K562 (cell line): ENCODE results near the gene ARID3B. TPM values are rescaled to one million over a fixed set of nuclear protein-coding genes. Genes with fewer than 3 reads are reported as not detected.

Experiments used
- AFF1 ChIP-seq, 2 experiments: fragments of 450-650 bp; IDR thresholded peaks; 2 replicates each; pipeline ENCODE4 v1.6.1; 2018; ENCODE audit warnings: mild to moderate bottlenecking in 2 of 2, low read depth in 1 of 2; ENCODE audit not compliant: partially characterized antibody in 2 of 2
- BCOR ChIP-seq: fragments of 450-650 bp; IDR thresholded peaks from 2 replicates; pipeline ENCODE4 v1.6.1; 2016
- ETV6 ChIP-seq, 3 experiments: fragments of 150-350 bp in 1 of 3; sonication (generic) in 1 of 3; formaldehyde crosslinking in 1 of 3; IDR thresholded peaks; 2 replicates each; pipeline versions ENCODE4 v1.6.1 to v1.8.0; 2014 to 2022; ENCODE audit warnings: borderline replicate concordance in 2 of 3, low read depth in 2 of 3, antibody characterized with exemption in 1 of 3, low read length in 1 of 3, mild to moderate bottlenecking in 1 of 3, missing genetic modification reagents in 1 of 3
- FOXK1 ChIP-seq: sonication (generic); formaldehyde crosslinking; IDR thresholded peaks from 2 replicates; pipeline ENCODE4 v1.8.0; 2022; ENCODE audit warnings: missing genetic modification reagents, mild to moderate bottlenecking, borderline replicate concordance
- FUS ChIP-seq: fragments of 200-400 bp; formaldehyde crosslinking; optimal IDR thresholded peaks from 2 replicates; pipeline ENCODE3; 2017; ENCODE audit warnings: low read depth, low read length
- GMEB1 ChIP-seq: fragments of 250-450 bp; sonication (Bioruptor Pico); IDR thresholded peaks from 2 replicates; pipeline ENCODE4 v1.4.0; 2020; ENCODE audit warnings: mild to moderate bottlenecking
- HIVEP1 ChIP-seq: fragments of 250-450 bp; sonication (Bioruptor Pico); IDR thresholded peaks from 2 replicates; pipeline ENCODE4 v1.4.0; 2020; ENCODE audit warnings: mild to moderate bottlenecking
- KLF10 ChIP-seq: fragments of 250-450 bp; sonication (Bioruptor Pico); IDR thresholded peaks from 2 replicates; pipeline ENCODE4 v1.6.1; 2021; ENCODE audit warnings: matching md5 sums
- LEF1 ChIP-seq: fragments of 450-650 bp; IDR thresholded peaks from 2 replicates; pipeline ENCODE4 v1.6.1; 2016; ENCODE audit warnings: mild to moderate bottlenecking
- MBD2 ChIP-seq: sonication (generic); IDR thresholded peaks from 2 replicates; pipeline ENCODE4 v1.6.1; 2016; ENCODE audit warnings: low read depth, borderline replicate concordance
- NCOA1 ChIP-seq: fragments of 450-650 bp; IDR thresholded peaks from 2 replicates; pipeline ENCODE4 v1.6.1; 2016; ENCODE audit warnings: low read depth
- POLR2G ChIP-seq: fragments of 200-400 bp; formaldehyde crosslinking; IDR thresholded peaks from 2 replicates; pipeline ENCODE4 v1.6.1; 2017; ENCODE audit warnings: low read depth, mild to moderate bottlenecking, antibody characterized with exemption, low read length, moderate library complexity
- PYGO2 ChIP-seq: fragments of 450-650 bp; IDR thresholded peaks from 2 replicates; pipeline ENCODE4 v1.6.1; 2016; ENCODE audit warnings: mild to moderate bottlenecking, missing genetic modification characterization, moderate library complexity, missing compliant biosample characterization
- SMARCE1 ChIP-seq: fragments of 450-650 bp; IDR thresholded peaks from 2 replicates; pipeline ENCODE4 v1.7.1; 2016; ENCODE audit warnings: mild to moderate bottlenecking
- TEAD1 ChIP-seq, 2 experiments: fragments of 450-650 bp in 1 of 2; sonication (generic) in 1 of 2; formaldehyde crosslinking; IDR thresholded peaks; 2 replicates each; pipeline versions ENCODE4 v1.4.0 to v1.8.0; 2020 to 2022; ENCODE audit warnings: mild to moderate bottlenecking in 2 of 2, missing genetic modification reagents in 1 of 2
- ZC3H4 ChIP-seq: sonication (generic); formaldehyde crosslinking; IDR thresholded peaks from 2 replicates; pipeline ENCODE4 v1.9.0; 2021; ENCODE audit warnings: missing genetic modification reagents, borderline replicate concordance
- ZNF778 ChIP-seq: fragments of 450-650 bp; formaldehyde crosslinking; IDR thresholded peaks from 2 replicates; pipeline ENCODE4 v1.4.0; 2020; ENCODE audit warnings: mild to moderate bottlenecking, moderate library complexity
- polyA plus RNA-seq, 8 experiments: library from polyadenylated mRNA; depleted of rRNA in 4 of 8; stranded (reverse) in 5 of 8; unstranded in 3 of 8; fragments of >200 nt; fragmentation: Nextera tagmentation in 2 of 8; fragmentation: Illumina TruSeq in 1 of 8; extraction: Ambion mirVana in 2 of 8; extraction: Trizol in 1 of 8; gene quantifications; 2 replicates each; pipeline versions ENCODE4 v1.2.1 to v1.2.3, GENCODE V29; 2011 to 2014; ENCODE audit warnings: inconsistent platforms in 1 of 8, missing spikeins in 1 of 8
- total RNA-seq, 7 experiments: library from RNA; depleted of rRNA in 6 of 7; stranded (reverse); fragments of >200 nt in 6 of 7; fragmentation: Illumina TruSeq in 2 of 7; extraction: Trizol in 2 of 7; gene quantifications; 2 replicates each; pipeline versions ENCODE4 v1.2.1 to v1.2.3, GENCODE V29; 2011 to 2021; ENCODE audit warnings: low replicate concordance in 1 of 7
- TF ChIP-seq, protein P1 (sequence below): fragments of 250-450 bp; sonication (Bioruptor Pico); IDR thresholded peaks from 2 replicates; pipeline ENCODE4 v1.4.0; 2020
- TF ChIP-seq, protein P2 (sequence below): IDR thresholded peaks from 3 replicates; pipeline ENCODE4 v1.6.1; 2011; ENCODE audit warnings: borderline replicate concordance, mild to moderate bottlenecking; ENCODE audit not compliant: insufficient read length, insufficient read depth

Gene ARID3B
- total and polyA plus RNA-seq, 9 of the 15 experiments (the other 6 are each of a cell fraction or from before 2014, with no cell fraction given) = 0.32 to 15.1 (median 7.1) TPM

DNA sequence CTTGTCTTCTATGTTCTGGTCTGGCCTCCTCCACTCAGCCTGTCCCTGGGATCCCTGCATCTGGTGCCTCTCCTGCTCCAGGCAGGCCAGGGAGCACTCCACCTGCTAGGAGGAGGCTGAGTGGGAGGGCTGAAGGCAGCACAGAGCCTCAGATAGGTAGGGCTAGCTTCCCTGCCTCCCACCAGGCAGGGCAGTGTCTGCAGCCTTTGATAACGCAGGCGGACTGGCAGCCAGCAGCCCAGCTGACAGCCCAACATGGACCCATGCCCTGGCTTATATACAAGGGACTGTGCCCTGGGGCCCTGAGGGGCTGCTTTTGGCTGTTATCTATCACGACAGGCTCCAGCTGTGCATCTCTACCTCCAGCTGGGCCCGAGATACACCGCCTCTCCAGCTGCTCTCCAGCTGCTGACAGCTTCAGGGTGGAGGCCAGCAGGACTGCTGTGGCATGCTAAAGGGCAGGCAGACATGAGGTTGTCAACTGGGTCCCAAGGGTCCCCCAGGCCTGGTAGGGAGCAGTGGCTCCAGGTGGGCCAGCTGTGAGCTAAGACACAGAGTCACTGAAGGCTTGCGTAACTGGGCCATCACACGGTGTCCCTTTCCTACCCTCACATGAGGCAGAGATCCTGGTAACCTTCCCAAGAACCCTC, 69.4 kb downstream of the ARID3B start (continued):
- TF ChIP-seq AFF1 (IDR thresholded peaks at IDR 0.05; ENCODE audit: low read depth in 1 of 2, partially characterized antibody in 2 of 2) (peak in 1 of 2 experiments; percentile 90), GMEB1 (CRISPR knock-in tag) (no peak), PYGO2 (tag) (no peak), FOXK1 (CRISPR knock-in tag) (0 out of 2 replicates have a peak, but pooled peaks have one; percentile 69), MBD2 (peak; percentile 60), NCOA1 (peak; percentile 68; the same call in 1 of the 2 replicates), KLF10 (CRISPR knock-in tag) (no peak), POLR2G (0 out of 2 replicates have a peak, but pooled peaks have one; percentile 12), TEAD1 (CRISPR knock-in tag; IDR thresholded peaks at IDR 0.05) (peak in 1 of 2 experiments; percentile 67; a peak in 2 of 4 replicates), ZNF778 (CRISPR knock-in tag) (no peak), BCOR (peak; percentile 81), ZC3H4 (no peak), FUS (no peak), HIVEP1 (CRISPR knock-in tag) (no peak), SMARCE1 (peak; percentile 86), LEF1 (peak; percentile 51; the same call in 1 of the 2 replicates), ETV6 (IDR thresholded peaks at IDR 0.05; ENCODE audit: borderline replicate concordance in 1 of 2, low read depth in 2 of 2, low read length in 1 of 2) (no peak), ETV6 (CRISPR knock-in tag; IDR thresholded peaks at IDR 0.05; ENCODE audit: borderline replicate concordance) (no peak)
- TF ChIP-seq, protein P1, sequence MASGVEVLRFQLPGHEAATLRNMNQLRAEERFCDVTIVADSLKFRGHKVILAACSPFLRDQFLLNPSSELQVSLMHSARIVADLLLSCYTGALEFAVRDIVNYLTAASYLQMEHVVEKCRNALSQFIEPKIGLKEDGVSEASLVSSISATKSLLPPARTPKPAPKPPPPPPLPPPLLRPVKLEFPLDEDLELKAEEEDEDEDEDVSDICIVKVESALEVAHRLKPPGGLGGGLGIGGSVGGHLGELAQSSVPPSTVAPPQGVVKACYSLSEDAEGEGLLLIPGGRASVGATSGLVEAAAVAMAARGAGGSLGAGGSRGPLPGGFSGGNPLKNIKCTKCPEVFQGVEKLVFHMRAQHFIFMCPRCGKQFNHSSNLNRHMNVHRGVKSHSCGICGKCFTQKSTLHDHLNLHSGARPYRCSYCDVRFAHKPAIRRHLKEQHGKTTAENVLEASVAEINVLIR (CRISPR knock-in tag) = 0 out of 2 replicates have a peak, but pooled peaks have one; percentile 11
- TF ChIP-seq, protein P2, sequence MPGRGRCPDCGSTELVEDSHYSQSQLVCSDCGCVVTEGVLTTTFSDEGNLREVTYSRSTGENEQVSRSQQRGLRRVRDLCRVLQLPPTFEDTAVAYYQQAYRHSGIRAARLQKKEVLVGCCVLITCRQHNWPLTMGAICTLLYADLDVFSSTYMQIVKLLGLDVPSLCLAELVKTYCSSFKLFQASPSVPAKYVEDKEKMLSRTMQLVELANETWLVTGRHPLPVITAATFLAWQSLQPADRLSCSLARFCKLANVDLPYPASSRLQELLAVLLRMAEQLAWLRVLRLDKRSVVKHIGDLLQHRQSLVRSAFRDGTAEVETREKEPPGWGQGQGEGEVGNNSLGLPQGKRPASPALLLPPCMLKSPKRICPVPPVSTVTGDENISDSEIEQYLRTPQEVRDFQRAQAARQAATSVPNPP = no peak
